ENCODE measurements around the gene RTL5.
"Not testable (repeated sequence)": the region's sequence is repeated elsewhere in the genome, so short reads cannot be mapped to it uniquely, and the experiment has no call there.

Gene RTL5

DNA sequence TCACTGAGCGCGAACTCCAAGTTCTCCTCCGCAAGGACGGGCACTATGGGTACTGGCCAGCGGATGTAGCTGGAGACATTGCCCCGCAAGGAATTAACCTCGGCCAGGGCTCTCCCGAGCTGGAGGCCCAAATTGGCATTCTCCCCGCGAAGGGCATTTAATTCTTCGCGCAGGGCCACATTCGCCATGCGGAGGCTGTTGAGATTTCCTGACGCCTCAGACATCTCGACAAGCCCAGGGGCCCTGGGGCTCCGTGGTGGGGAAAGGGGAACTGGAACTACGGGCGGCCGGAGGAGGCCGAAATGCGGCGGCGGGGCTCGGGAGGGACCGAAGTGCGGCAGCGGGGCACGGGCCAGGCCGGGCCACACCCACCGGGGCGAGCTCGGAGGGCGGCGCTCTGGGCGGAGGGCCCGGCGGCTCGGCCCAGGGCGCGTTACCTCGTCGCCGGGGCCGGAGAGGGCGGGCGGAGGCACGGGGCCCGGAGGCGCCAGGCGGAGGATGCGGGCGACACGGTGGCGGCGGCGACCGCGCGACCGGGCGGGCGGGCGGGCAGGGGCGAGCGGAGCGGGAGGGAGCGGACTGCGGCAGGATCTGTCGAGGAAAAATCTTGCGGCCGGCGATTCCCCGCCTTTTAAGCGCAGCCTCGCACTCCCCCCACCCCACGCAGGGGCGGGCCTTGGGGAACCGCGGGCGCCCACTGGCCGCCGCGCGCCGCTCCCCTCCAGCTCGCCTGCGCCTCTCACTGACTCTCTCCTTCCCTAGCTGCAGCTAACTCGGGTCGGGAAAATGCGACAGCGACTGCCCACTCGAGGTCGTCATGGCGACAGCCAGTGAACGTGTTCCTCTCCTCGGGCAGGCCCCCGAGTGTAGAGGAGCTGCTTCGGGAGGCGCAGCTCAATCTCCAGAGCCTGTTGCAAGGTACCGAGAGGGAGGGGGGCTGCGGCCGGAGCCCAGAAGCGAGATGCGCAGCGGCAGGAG is at the start of gene RTL5:
RTL5 (minus strand) TSS at position 599 of the 978 bp plus-strand sequence.
- in situ Hi-C loops (cut with MboI; ENCODE audit: low sequenced_read_pairs): no loop called here

DNA sequence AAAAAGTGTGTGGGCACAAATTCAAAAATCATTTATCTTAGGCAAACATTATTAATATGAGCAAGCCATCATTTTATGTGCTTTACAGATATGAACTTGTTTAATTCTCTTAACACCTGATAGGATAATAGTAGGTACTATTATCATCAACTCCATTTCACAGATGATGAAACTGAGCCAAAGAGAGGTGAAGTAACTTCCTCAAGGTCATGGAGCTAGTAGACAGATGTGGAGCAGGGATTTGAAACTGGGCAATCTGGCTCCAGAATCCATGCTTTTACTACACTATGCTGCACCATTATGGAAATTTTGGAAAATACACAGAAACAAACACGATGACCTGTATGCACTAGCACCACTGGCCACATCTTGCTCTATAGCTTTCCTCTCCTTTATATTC is 48.8 kb upstream of the RTL5 start:
- in situ Hi-C loops (cut with MboI; ENCODE audit: low sequenced_read_pairs): no loop called here

DNA sequence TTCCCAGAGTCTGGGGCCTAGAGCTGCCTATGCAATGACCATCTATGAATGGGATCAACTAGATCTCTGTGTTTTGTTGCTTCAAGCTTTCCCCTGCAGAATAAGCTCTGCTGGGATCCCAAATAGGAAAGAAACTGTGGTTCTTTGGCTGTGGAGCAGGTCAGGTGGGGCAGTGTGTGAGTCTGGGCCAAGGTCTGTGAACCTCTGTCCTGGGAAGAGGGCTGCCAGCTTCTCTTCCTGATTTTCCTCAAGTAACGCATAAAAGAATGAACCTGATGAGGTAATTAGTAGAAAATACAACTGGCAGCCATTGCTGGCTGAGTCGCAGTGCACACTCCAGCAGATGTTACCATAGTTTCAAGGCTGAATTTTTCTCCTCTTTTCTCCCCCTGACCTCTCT is 45.3 kb upstream of the RTL5 start:
- in situ Hi-C loops (cut with MboI; ENCODE audit: low sequenced_read_pairs): no loop called here

DNA sequence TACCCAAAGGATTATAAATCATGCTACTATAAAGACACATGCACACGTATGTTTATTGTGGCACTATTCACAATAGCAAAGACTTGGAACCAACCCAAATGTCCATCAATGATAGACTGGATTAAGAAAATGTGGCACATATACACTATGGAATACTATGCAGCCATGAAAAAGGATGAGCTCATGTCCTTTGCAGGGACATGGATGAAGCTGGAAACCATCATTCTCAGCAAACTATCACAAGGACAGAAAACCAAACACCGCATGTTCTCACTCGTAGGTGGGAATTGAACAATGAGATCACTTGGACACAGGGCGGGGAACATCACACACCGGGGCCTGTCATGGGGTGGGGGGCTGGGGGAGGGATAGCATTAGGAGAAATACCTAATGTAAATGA is 44.6 kb upstream of the RTL5 start:
- in situ Hi-C loops (cut with MboI; ENCODE audit: low sequenced_read_pairs): not testable (repeated sequence)

DNA sequence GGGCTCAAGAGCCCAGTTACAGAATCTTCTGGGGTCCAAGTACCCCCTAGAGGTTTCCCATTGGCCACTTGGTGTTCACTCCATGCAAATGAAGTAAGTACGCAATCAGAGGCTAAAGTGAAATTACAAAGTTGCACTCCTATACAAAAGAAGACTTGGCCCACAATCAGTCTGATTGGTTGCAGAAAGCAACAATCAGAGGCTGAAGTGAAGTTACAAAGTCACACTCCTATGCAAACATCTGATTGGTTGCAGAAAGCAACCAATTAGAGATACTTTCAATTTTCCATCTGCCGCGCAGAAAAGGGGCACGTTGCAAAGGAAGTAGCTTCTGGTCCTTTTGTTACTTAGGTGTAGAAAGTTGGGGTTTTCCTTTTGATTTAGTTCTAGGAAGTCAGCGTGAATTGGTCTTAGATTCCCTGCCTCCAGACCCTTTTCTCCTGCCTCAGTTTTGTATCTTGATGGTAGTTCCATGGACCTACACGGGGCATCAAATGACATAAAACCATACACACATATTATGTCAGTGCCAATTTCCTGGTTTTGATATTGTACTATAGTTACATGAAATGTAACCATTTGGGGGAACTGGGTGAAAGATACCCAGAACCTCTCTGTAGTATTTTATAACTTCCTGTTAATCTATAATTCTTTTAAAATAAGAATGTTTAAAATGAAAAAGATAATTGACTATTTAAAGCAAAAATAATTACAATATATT is 37.5 kb upstream of the RTL5 start:
- in situ Hi-C loops (cut with MboI; ENCODE audit: low sequenced_read_pairs): no loop called here

DNA sequence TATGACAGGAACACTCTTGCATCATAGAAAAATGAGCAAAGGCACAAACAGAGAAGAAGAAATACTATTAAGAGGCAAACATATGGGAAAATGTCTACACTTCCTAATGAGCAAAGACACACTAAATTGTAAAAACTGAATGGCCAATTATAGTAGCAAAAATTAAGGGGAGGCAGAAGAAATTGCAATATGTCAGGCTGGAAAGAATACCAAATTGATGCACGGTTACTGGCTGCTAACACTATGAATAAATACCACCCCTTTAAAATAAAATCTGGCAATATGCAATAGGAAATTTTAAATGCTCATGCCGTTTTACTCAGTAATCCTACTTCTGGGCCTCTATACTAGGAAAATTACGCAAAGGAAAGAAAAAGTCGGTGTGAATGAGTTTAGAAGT is 33.8 kb upstream of the RTL5 start:
- in situ Hi-C loops (cut with MboI; ENCODE audit: low sequenced_read_pairs): no loop called here

DNA sequence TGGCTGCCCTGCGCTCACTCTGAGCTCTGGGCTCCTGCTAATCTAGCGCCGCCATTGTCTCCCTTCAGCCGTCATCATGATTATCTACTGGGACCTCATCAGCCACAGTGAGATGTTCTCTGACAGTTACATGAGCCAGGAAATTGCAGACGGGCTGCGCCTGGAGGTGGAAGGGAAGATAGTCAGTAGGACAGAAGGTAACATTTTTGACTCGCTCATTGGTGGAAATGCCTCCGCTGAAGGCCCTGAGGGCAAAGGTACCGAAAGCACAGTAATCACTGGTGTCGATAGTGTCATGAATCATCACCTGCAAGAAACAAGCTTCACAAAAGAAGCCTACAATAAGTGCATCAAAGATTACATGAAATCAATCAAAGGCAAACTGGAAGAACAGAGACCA is 28.1 kb upstream of the RTL5 start:
- in situ Hi-C loops (cut with MboI; ENCODE audit: low sequenced_read_pairs): no loop called here

DNA sequence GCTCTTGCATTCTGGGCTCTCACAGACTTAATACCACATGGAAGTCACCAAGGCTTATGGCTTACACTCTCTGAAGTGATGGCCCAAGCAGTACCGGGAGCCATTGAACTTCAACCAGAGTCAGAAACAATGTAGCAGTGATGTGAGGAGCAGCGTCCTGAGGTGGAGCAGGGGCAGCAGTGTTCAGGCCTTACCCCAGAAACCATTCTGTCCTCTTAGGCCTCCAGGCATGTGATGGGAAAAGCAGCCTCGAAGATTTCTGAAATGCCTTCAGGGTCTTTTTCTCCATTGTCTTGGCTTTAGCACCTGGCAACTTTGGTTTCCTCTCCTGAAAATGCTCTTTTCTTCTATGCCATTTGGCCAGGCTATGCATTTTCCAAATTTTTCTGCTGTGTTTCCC is 27.1 kb upstream of the RTL5 start:
- in situ Hi-C loops (cut with MboI; ENCODE audit: low sequenced_read_pairs): no loop called here

DNA sequence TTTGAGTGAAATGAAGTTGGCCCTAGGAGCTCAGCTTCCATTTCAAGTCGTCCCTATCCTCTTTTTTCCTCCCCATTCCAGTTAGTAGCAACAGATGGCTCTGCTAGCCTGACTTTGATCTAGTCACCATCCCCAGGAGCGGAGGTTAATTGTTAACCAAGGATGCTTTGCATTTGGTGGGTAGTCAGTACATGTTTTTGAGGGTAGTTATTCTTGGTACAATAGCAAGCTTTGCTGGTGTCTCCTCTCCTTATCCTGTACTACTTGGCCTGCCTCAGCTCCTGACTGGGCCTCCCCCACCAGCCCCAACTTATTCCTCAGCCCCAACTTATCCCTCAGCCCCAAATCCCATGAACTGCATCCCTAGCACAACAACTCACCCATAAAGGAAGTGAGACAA is 14.8 kb upstream of the RTL5 start:
- in situ Hi-C loops (cut with MboI; ENCODE audit: low sequenced_read_pairs): no loop called here

DNA sequence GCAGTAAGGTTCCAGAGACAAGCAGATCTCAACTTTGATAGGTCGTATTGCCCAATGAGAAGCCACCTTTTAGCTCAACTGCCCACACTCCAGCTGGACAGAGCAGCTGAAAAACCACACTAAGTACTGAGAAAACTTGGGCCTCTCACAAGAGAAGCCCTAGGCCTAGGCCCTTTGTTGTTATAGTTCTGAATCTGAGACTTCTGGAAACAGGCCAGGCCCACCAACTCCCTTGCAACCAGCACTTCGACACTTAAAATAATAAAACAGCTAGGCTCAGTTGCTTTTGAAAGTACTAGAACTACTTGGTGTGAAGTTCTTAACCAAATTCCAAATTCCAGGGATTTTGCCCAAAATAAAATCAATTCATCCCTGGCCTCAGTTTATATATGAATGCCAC is 13.5 kb upstream of the RTL5 start:
- in situ Hi-C loops (cut with MboI; ENCODE audit: low sequenced_read_pairs): no loop called here

DNA sequence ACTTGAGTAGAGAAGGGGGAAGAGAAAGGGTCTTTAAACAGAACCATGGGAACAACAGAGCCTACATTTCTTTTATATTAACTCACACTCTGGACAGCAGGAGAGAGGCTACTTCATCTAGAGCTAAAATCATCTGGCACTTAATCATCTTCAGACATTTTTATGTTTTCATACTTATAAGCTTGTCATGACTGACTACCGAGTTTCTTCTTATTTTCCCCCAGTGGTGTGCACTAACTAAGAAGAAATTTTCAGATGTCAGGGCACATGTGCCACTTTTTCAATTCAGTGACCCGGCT is 11.8 kb upstream of the RTL5 start:
- in situ Hi-C loops (cut with MboI; ENCODE audit: low sequenced_read_pairs): no loop called here

DNA sequence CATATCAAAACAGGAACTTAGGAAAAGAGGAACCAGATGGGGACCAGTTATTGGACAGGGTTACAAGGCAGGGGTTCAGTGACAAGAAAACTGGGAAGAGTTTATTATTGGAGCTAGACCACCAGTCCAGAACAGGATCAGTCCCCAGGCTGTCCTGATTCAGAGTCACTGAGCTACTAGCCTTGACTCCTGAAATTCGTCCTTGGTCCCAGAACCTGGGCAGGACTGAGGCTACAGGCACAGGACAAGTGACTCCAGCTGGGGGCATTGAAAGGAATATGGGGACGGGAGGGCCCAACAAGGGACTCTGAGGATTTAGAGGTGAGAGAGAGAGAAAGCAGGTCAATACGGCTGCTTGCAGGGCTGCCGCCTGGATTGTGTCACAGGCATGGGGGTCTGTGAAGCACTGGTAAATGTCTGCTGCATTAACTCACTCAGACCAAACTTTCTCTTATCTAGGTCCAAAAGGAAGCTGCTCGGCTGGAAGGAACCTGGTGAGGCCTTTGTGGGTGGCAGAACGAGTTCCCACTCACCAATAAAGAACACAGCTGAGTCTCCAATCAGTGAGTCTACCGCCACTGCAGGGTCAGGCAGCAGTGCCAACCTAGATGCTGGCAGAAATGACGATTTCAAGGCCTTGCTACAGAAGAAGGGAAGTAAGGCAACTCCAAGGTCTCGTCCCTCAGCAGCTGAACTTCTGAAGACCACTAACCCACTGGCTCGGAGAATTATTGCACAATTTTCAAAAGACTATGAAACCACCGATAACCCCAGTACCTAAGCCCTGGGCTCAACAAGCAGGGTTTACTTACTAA is 11.3 kb upstream of the RTL5 start:
- in situ Hi-C loops (cut with MboI; ENCODE audit: low sequenced_read_pairs): no loop called here

DNA sequence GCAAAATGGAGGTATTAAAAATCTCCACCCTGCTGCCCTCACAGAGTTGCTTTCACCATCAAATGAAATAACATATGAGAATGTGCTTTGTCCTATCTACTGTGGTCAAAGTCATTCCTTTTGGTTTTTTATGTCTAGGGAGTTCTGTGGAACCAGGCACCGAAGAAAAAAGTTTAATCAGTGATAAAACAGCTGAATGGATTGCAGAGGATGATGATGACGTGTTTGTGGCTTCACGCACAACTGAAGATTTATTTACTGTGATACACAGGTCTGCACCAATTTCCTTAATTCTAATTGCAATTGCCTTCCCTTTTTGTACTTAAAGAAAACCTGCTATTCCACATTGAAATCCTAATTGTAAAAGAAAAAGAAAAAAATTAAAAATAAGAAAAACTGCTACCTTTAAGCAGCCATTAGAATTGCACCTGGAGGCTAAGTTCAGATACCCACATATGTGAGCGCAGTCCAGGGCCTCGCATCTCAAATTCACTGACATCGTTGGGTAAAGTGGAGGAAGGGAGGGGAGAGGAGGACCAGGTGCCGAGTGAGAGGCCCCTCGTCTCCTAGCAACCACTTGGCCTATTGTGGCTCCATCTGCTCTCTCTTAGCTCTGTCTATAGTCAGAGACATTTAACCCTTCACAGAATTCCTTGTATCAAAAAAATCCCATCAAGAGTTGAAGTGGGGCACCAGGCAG is 10.5 kb upstream of the RTL5 start:
- in situ Hi-C loops (cut with MboI; ENCODE audit: low sequenced_read_pairs): no loop called here

DNA sequence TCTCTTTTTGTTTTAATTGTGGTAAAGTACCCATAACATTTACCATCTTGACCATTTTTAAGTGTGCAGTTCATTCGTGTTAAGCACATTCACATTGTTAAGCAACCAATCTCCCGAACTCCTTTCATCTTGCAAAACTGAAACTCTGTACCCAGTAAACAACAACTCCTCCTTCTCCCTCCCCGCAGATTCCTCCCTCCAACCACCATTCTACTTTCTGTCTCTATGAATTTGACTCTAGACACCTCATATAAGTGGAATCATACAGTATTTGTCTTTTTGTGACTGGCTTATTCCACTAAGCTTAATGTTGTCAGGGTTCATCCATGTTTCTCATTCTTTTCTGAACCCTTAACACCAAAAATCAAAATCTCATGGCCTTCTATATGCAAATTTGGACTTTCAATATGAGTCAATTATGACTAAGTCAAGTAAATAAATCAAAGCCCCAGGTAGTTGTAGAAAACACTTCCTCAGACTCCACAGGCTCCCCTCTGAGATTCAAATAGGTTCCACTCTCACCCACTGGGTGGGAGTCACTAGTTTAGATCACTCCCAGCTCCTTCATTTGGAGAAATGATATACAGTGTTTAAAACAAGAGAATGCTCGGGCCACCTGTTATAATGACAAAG is 9.8 kb upstream of the RTL5 start:
- in situ Hi-C loops (cut with MboI; ENCODE audit: low sequenced_read_pairs): no loop called here

DNA sequence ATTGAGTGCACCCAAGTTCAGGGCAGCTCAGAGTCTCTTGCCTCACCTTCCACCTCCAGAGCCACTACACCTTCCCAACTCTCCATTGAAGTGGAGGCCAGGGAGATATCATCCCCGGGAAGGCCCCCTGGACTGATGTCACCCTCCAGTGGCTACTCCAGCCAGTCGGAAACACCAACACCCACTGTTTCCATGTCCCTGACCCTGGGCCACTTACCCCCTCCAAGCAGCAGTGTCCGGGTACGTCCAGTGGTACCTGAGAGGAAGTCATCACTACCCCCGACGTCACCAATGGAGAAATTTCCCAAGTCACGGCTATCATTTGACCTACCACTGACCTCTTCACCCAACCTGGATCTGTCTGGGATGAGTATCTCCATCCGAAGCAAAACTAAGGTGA is 7.8 kb upstream of the RTL5 start:
- in situ Hi-C loops (cut with MboI; ENCODE audit: low sequenced_read_pairs): no loop called here

DNA sequence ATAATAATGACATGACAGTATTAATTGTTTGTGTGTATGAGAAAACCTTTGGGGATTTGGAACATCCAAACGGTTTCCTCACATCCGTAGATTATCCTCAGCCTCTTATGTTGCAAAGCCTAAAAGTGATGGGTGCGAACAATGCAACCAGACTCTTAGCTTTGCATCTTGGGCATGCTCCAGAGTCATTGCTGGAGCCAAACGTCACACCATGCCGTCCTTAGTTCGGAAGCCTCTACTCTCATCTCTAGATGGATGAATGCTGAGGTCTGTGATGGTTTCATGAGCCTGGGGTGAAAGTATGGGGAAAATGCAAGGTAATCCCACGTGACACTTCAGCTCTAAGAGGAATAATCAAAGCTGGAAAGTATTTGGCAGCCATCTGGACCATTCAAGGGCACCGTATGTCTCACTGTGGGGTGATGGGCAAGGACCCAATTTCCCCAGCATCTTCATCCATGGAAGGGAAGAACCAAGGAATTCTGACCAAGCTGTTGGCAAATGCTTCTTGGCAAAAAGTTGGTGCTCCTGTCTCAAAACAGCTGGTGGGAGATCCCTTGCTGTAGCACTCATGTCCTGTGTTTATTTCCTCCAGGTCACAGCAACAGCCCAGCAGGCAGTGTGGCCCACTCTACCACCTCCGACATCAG is 6.3 kb upstream of the RTL5 start:
- in situ Hi-C loops (cut with MboI; ENCODE audit: low sequenced_read_pairs): no loop called here

DNA sequence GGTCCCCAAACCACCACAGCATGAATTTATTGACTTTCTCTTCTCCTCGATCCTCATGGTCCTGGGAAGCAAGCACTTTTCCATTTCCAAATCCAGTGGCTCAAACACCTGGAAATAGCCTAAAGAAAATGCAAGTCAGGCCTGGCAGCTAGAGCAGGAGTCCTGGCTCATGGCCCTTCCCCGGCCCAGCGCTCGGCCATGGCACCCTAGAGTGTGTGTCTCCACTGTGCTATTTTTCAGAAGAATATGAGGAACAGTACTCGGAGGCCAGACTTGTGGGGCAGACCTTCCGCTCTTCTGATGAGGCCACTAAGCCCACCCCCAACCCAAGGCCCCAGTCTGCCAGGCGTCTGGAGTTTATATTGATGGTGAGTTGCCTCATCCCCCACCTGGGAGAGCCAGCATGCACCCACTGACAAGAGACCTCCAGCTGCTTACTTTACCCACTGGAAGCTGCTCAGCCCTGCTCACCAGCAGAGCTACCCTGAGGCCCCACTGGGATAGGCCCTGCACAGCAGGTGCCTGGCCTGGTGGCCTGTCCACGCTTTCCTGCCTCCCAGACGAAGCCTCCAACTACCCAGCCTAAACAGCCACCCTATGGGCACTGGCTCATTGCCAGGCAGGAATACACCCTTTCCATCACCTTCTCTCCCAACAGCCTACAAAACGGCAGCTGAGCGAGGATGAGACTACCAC is 2.3 kb upstream of the RTL5 start:
- in situ Hi-C loops (cut with MboI; ENCODE audit: low sequenced_read_pairs): no loop called here

DNA sequence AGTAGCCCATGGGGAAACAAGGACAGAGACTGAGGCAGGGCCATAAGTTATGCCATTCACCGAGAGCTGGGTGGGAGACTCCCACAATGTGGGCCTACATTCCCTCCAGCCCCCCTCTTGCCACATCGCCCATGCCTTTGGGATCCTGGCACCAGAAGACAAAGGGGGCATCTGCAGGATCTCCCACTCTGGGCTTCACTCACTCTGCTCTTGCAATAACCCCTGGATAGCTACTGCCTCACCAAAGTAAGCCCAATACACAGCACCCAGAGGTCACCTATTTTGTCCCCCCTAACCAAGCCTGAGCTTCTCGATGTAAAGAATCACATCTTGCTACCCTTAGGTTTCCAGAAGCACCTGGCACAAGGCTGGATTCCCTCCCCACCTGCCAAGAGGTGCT is 741 bp upstream of the RTL5 start:
- in situ Hi-C loops (cut with MboI; ENCODE audit: low sequenced_read_pairs): no loop called here

DNA sequence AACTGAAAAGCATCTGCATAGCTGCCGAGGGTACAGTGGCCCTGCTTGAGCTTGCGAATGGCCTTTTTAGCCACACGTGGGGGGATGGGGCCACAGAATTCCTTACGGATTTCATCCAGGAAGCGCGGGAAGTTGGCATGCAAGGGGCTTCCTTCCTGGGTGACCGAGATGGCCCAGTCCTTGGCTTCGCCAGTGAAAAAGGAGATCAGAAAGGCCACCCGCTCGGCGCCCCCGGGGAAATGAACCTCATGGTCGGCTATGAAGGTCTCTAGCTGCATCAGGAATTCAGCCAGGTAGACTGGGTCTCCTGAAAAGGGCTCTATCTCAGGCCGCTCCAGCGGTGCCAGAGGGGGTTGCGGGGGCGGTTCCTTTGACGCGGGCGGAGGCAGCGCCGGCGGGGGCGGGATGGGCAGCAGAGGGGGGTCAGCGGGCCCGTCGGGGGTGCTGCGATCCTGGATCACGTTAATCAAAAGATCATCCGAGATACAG is 909 bp downstream of the RTL5 start:
- in situ Hi-C loops (cut with MboI; ENCODE audit: low sequenced_read_pairs): no loop called here
